GM21576 (cell line): Measurements from ENCODE around the gene RAI1.
A peak's percentile ranks its signal among the peaks of the same experiment; 100 is the strongest.

Experiments
- ATAC-seq: cut with Tn5 transposase; IDR thresholded peaks from one replicate; pipeline ENCODE4 v1.9.1; 2021; ENCODE audit warnings: mild to moderate bottlenecking, moderate library complexity; ENCODE audit not compliant: unreplicated experiment

The RAI1 gene

DNA sequence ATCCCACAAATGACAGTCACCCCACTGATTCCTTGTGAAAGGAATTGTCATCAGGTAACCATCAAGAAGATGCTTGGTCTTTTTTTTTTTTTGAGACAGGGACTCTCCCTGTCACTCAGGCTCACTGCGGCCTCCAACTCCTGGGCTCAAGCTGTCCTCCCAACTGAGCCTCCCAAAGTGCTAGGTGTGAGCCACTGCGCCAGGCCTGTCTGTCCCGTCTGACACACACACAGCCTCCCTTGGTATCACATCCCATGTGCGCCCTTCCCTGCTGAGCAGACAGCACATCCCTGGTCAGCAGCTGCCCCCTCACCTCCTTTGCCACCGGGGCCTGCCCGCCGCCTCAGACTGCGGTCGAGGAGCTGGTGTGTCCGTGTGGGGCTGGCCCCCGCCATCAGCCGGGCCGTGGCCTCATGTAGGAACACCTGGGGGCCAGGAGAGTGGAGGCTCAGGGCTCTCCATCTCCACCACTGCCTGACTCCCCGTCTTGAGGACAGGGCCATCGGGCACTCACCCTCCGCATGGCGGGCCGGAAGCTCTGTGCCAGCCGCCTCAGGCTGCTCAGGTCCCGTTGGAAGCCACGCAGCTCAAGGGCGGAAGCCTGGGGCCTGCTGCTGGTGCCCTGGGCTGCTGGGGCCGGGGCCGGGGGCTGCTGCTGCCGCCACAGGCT lies 131.9 kb downstream of the RAI1 start:
- no peak for ATAC-seq

DNA sequence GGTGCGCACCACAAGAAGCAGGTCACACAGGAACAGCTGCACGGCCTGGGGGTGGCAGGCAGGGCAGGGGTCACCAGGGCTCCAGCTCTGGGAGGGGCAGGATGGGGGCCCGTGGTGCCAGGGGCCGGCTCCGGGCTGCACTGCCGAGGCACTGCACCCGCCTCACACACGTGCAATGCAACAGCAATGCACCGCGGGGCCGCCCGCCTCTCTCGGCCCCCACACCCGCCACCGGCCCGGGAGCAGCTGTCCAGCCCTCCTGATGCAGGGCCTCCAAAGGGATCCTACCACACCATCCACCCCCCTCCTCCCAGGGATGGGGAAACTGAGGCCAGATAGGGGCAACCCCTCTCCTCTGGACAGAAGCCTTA lies 132.5 kb downstream of the RAI1 start:
- no peak for ATAC-seq

DNA sequence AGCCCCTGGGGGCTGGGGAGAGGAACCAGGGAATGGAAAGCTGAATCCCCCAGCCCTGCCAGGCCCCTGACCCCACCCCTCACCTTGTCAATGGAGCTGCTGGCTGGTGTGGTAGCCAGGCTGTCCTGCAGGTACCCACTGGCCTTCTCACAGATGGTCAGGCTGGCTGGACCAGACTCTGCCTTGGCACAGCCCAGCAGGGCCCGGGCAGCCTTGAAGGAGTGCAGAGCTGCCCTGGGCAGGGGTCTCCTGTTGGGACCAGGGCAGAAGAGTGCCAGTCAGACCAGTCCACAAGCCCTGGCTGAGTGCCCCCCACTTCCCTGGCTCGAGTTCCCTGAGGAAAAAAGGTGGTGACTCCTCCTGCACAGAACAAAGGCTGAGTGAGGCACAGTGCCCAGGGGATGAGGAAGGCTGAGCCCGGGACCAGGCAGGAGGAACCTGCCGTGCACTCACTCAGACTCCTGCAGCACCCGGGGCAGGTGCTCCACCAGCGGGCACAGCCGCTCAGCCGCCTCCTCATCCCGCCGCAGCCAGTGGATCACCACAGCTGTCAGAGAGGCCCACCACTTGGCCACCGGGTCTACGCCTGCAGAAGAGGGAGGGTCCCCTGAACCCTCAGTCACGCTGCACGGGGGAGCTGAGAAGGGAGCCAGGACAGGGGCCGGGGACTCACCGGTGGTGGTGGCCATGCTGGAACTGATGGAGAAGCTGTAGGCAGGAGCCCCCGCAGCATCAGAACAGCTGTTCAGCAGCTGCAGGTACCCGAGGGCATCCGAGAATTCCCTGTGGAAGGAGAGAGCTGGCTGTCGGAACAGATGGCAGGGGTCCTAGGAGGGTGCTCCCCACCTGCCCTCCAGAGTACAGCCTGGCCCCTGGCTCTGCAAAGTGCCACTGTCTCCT lies 133.2 kb downstream of the RAI1 start:
- ATAC-seq: no peak

DNA sequence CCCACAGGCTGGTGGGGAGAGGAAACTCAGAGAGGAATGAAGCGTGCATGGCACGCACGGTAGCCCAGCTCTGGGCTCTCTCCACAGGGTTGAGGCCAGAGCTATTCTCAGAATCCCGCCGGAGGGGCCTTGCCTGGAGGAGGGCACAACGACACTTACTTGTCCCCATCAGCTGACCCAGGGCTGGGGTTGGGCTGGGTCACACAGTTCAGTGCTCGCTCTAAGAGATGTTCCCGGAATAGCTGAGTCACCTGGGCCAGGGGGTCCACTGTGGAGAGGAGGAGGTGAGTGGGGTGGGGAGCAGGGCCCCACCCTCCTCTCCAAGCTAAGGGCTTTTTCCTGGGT lies 133.8 kb downstream of the RAI1 start:
- ATAC-seq: no peak

DNA sequence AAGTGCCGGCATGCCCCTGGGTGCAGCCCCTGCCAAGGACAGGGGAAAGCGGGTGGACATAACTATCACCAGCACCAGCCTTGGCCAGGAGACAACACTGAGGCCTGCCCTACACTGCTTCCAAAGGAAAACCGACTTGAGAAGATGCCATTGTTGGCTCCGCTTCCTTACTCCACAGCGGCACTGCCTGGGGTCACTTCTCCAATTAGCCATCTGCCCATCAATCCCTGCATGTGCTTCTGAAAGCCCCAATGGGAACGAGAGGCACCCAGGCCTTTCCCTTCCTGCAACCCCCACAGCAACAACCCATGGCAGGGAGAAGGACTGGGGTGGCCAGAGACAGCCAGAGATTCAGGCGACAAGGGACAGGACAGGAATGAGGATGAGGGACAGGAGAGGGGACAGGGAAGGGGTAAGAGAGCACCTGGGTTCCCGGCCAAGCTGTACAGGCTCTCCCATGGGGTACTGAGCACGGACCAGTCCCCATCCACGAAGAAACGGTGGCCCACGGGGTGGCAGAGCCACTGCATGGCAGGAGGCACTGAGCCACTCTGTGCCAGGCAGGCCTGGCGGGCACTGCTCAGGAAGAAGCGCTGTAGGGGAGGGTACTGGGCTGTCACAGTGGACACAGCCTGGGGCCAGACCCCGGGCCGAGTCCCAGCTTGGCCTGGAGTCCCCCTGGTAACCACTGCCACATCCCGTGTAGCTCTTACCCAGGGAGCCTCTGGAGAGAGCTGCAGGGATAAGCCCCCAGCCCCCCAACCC lies 134.4 kb downstream of the RAI1 start:
- no peak for ATAC-seq

DNA sequence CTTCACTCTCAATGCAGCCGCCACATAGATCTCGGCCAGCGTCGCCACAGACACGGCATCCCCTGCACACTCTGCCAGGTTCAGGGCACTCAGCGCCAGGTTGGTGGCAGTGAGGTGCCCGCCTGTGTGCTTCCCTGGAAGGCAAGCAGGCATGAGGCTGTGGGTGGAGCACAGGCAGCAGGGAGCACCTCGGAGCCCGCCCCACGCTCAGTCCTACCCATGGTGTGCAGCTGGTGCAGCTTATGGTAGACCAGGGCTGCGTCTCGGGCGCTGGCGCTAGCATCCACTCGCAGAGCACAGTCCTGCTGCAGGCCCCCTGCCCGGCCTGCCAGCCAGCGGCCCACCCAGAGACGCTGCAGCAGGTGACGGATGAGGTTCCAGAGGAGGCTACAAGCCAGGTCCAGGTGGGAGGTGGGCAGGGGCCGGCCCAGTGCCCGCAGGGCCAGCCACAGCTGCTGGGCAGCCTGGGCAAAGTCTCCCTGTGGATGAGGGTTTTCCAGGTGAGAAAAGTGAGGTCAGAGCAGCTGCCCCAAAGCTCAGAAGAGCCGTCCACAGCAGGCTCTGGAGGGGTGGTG lies 135.1 kb downstream of the RAI1 start:
- no peak for ATAC-seq

DNA sequence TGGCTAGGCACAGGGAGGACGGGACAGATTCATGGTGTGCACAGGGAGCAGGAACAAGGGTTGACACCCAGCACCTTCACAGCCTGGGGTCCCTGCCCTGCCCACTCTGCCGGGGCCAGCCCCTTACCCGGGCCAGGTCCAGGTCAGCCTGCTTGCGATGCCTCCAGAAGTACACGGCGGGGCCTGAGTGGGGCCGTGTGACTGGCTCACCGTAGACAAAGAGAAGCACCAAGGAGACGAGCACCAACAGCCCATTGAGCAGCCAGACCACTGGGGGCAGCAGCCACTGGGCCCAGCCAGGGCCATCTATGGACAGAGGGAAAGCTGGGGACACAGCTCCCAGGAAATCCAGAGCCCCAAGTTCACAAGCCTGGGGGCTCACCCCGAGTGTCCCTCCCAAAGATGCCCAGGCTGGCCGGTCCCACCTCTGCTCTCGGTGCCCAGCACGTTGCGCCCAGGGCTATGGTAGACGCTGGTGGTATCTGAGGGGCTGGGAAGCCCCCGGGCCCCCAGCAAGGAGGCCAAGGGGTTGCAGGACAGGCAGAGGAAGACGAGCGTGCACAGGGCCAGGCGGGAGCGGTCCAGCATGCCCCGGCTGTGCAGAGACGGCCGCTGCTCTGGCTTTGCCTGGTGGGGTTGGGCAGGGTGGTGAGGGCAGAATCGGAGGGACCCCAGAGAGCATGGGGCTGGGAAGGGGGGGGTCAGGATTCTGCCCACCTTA lies 135.7 kb downstream of the RAI1 start:
- no peak for ATAC-seq

DNA sequence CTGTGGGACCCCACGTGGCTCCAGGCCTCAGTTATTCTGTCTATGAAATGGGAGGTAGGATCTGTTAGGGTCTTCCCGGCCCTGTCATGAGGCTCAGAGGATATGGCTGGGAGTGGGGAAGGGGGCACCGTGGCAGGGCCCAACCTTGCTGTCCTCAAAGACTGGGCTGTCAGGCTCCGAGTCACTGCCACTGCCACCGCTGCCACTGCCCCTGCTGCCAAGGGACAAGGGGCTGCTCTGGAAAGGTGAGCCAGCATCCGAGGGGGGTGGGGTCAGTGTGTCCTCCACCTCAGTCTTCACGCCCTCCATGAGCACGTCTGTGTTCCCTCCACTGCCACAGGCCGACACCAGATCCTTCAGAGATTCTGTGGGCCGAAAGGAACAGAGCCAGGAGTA lies 136.3 kb downstream of the RAI1 start:
- ATAC-seq: no peak

DNA sequence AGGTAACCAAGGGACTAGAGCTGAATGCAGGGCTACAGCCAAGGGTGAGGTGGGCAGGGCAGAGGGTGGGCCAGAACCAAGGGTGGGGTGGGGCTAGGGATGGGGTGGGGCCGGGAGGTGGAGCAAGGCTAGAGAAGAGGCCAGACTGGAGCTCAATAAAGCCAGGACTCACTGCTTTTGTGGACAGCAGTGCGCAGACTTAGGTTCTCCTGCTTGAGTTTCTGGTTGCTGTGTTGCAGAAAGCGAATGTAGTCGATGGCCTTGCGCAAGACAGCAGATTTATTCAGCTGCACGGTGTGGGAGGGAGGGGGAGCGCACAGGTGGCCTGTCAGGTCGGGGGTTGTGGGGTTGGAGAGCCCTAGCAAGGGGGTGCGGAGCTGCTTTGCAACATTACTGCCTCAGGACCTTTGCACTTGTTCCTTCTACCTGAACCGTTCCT lies 136.8 kb downstream of the RAI1 start:
- ATAC-seq: no peak

DNA sequence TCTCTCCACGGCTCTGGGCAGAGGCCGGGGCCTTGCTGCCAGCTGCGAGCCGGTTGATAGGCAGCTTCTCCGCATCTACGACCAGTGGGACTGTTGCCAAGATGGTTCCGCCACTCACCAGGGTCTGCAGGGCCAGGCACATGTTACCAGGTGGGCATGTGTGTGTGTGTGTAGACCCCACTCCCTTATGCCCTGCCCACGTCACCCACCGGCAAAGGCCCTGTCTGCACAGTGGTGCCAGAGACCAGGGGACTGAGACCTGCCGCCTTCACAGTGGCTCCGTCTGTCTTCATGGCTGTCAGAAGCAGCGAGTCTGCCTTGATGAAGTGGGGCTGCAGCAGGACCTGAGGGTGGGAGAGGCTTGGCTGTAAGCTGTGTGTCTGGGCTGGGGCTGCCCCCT lies 137.9 kb downstream of the RAI1 start:
- ATAC-seq: no peak

DNA sequence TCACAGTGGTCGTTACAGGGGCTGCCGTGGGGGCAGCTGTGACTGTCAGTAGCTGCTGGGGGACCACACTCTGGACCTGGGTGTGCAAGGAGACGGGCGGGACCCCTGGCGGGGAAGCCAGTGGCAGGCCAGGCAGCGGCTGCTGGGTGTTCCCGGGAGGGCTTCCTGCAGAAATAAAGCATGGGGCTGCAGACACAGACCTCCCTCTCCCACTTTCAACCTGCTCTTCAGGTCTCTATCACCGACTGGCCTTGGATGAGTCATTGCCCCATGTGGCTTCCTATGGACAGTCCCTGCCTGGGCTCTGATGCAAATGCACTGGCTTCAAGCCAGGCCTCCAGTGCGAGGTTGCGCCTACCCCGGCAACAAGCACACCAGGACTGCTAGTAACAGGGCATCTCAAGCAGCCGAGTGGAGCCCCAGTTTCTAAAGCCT lies 138.3 kb downstream of the RAI1 start:
- ATAC-seq: peak; percentile 50

DNA sequence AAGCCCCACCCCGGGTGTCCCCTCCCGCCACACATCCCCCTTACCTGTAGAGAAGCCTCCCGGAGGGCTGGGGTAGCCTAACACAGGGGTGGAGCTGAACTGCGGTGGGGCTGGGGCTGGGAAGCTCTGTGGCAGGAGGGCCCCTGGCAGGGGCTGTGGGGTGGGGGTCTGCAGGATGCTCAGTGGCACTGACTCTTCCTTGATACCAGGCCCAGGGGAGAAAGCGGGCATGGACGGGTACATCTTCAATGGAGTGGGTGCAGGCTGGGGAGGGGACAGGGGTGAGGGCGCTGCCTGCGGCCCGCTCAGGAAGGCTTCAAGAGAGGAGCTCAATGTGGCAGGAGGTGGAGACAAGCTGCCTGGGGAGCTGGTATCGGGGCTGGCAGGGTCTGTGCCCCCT lies 138.8 kb downstream of the RAI1 start:
- no peak for ATAC-seq

DNA sequence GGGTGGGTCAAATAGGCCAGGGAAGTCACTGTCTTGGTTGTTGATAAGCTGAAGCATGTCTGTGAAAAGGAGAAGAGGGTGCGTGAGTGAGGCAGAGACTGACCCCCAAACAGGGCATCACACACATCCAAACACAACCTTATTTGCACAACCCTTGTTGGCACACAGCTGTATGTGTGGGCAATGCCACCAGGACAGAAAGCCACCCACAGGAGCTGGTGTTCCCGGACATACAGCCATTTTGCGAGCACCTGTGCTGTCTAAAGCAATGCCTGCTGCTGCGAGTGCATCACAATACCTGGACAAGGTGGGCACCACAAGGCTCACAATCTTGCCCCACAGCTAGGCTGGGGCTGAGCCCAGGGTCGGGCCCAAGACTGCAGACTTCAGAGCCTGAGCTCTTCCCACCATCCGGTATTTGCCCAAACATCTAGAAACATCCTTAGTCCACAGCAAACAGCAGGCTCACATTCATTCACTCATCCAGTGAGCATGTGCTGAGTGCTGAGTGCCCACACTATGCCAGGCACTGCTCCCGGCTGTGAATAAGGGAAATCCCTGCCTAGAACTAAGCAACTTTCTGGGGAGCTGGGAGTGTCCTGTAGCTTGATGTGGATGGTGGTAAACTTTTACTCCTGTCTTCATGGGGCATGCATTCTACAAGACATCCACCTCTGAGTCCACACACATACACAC lies 139.4 kb downstream of the RAI1 start:
- no peak for ATAC-seq

DNA sequence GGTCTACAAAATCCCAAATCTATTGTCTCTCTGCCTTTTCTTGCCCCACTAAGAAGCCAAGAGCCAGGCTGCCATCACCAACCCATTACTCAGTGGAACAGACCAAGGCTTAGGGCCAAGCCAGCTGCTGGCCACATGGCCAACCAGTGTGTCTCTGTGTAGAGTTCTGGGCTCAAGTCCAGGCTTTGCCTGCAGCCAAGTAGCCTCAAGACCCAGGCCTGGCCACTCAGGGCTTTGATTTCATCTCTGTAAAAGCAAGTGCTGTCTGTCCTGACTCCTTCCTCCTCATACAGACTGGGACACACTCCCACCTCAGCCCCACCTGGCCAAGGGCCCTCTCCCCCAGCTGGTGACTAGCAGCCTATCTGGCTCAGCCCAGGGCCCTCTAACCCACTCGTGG lies 140.9 kb downstream of the RAI1 start:
- no peak for ATAC-seq

DNA sequence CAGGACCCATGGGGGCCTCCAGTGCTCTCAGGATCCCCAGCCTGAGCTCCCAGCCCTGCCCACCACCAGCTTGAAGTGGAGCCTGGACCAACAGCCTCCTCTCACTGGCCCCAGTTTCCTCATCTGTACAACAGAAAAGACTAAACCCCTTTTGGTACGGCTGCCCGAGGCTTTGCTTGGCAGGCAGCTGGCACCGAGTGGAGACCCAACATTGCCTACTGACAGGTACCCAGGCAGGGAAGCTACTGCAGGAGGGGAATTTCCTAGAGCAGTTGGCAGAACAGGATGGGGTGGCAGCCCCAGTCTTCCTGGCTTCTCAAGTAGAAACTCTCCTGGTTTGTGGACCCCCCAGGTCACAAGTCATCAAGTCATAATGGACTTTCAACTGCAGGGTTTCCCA lies 141.4 kb downstream of the RAI1 start:
- no peak for ATAC-seq

DNA sequence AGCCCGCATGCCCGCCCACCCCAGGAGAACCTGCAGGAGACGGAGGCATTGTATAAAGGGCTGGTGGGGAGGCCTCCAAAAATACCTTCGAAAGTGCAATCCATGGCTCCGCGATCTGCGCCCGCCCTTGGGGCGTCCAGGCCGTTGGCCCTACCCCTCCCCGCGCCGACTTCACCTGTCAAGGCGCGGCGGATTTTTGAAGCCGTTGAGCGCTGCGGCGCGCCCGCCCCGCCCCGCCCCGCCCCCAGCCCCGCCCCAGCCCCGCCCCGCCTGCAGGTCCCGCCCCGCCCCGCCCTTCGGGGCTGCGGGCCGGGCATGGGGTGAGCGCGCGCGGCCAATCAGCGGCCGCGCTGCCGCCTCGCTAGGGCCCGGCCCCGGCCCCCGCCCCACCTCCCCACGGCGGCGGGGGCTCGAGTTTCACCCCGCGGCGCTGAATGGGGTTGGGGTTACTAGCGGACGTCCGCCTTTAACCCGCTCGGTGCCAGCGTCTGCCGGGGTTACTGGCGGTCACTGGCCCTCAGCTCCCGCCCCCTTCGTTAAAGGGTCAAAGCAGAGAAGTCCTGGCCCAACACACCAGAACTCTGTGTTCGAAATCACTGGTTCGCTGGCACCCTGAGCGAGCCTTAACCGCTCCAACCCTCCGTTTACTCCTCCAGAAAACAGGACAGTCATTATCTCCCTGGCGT lies 142.3 kb downstream of the RAI1 start:
- ATAC-seq: peak; percentile 60

DNA sequence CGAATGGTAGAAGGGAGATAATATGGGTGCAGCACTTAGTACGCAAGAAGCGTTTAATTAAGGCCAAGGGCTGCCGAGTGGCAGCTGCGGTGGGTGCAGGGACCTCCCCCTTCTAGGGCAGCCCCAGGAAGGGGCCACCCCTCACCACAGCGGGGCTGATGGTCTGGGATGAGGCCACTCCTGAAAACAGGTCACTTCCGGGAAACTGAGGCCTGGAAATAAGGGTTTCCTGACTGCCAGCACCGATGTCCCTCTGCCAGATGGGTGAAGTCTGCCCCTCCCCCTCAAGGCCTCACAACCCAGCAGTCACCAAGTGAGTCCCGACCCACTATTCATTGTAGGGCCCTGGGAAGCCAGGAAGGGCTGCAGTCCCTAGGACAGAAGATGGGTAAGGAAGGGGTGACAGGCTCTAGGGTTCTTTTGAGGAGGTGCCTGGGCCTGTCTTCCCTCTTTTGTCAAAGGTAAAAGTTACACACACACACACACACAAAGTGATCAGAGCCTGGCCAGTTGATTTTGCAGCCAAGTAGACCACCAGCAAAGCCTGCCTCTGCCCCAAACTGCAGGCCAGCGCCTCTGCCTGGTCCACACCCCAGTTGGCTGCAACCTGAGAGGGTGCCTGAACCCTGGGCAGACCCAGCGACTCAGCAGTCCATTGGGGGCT lies 143.0 kb downstream of the RAI1 start:
- ATAC-seq: peak; percentile 10

DNA sequence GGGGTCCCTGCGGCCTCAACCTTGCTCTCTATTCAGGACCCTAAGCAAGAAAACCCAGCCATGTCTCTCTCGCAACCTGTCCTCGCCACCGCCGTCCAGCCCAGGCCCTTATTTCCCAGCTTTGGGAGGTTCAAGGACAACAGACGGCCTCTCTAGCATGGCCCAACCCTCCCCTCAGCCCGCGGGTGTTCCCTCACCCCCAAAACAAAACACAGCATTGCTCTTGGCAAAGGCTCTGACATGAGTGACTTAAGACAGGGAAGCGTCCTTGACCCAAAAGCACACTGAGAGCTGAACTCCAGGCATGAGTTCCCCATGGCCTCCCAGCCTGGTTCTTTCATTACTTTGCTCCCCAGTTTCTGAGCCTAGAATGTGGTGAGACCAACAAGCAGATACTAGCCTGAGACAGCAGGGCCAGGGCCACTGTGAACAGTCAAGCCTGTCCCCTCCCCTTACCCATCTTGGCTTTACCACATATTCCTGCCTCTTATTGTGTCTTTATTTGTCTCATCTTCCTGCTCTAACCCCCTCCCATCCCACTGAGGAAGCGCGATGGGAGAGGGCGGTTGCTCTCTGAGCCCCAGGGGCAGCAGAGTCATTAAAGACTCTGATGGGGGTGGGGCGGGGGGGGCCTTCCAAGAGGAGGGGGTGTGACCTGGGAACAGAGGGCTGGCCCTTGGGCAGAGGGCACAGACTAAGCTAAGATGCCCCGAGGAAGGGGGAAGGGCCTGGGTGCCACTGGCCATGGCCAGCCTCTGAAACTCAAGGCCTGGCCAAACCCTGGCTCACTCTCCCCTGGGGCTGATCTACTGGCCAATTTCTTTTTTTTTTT lies 143.7 kb downstream of the RAI1 start:
- ATAC-seq: no peak
